ENCODE measurements around the gene SACS. TPM values are rescaled to one million over a fixed set of nuclear protein-coding genes. Genes with fewer than 3 reads are reported as not detected.
"Not testable (repeated sequence)": the region's sequence is repeated elsewhere in the genome, so short reads cannot be mapped to it uniquely, and the experiment has no call there.

The SACS gene
- total RNA-seq, 1 donor from 2014 or later = 9.4 TPM

DNA sequence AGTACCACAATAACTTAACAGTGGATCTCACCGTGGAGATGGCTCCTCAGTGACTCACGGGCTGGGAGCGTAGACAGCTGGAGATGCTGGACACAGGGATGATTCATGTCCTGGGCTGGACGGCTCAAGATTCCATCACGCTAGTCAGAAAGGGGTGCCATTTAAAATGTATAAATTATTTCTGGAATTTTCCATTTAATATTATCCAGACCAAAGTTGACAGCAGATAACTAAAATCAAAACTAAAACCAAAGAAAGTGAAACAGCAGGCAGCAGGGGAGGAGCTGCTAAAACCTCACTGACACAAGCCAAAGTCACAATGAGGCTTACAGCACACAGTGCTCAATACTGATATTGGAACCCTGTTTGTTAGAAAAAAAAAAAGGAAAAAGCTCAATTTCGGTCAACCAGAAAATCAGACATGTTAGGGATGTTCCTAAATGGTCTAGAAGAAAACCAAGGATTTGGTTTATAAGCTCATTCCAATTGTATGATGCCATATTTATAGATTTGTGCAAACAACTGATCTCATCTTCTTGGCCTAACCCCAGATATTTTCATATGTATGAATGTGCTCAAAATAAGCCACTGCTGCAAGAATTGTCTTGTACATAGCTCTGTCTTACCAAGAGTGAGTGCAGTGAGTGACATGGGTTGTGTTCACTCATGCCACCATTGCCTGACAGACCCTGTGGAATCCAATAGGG lies 111.8 kb downstream of the SACS start:
- peak; percentile 38 for DNase-seq
- Histone ChIP-seq H3K9me3 (replicated peaks) (no peaks in the 10 kb centered on the region), H3K4me3 (peak overlapping the region; percentile 22), H3K27ac (replicated peaks) (peak overlapping the region; percentile 20), H3K36me3 (no peaks in the 10 kb centered on the region), H3K27me3 (ENCODE audit: low read depth) (no peaks in the 10 kb centered on the region), H3K4me1 (peaks cover 28% of the 10 kb centered on the region)
- TF ChIP-seq, protein P1, sequence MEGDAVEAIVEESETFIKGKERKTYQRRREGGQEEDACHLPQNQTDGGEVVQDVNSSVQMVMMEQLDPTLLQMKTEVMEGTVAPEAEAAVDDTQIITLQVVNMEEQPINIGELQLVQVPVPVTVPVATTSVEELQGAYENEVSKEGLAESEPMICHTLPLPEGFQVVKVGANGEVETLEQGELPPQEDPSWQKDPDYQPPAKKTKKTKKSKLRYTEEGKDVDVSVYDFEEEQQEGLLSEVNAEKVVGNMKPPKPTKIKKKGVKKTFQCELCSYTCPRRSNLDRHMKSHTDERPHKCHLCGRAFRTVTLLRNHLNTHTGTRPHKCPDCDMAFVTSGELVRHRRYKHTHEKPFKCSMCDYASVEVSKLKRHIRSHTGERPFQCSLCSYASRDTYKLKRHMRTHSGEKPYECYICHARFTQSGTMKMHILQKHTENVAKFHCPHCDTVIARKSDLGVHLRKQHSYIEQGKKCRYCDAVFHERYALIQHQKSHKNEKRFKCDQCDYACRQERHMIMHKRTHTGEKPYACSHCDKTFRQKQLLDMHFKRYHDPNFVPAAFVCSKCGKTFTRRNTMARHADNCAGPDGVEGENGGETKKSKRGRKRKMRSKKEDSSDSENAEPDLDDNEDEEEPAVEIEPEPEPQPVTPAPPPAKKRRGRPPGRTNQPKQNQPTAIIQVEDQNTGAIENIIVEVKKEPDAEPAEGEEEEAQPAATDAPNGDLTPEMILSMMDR (IDR thresholded peaks at IDR 0.05; ENCODE audit: borderline replicate concordance) = no peak
- intact Hi-C loops (cut with micrococcal nuclease) = no loop called here

DNA sequence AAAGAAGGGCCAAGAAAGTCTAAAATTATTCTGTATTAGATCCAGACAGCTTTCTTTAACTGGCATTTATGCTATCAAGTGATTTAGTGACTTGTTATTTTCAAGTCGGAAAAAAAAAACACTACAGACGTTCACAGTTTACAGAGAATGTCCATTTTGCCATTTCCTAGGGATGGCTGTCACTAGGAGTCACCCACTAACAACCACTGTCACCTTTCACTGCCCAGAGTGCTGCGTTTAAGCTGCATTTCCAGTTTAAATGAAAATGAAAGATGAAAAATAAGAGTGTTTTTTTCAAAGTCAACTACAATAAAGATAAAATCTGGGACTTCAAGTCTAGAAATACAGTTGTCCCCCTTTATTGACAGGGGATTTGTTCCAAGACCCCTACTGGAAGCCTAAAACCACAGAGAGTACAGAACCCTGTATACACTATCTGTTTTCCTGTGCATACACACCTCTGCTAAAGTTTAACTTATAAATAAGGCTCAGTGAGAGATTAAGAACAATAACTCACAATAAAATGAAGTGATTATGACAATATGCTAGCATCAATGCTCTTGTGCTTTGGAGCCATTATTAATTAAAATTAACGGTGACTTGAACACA lies 112.5 kb downstream of the SACS start:
- intact Hi-C loops (cut with micrococcal nuclease) = no loop called here
- Histone ChIP-seq H3K27ac (replicated peaks) (peak overlapping the region; percentile 20), H3K27me3 (ENCODE audit: low read depth) (no peaks in the 10 kb centered on the region), H3K36me3 (no peaks in the 10 kb centered on the region), H3K4me3 (peak overlapping the region; percentile 22), H3K4me1 (peaks cover 28% of the 10 kb centered on the region), H3K9me3 (replicated peaks) (no peaks in the 10 kb centered on the region)
- DNase-seq = no peak
- TF ChIP-seq, protein P1 (IDR thresholded peaks at IDR 0.05; ENCODE audit: borderline replicate concordance) = no peak

DNA sequence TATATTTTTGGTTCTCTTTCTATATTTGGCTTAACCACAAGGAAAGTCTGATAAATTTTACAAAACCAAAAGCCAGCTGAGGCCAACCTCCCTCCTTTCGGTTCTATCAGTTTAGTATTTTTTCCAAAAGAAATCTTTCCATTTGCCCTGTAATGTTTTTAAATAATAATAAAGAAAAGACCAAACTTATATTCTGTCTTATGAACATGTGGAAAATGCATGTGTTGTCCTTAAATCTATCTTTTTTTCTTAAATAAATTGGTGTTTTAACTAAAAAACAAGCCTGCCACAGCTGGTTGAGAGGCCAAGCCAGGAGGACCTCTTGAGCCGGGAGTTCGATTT lies 113.6 kb downstream of the SACS start:
- intact Hi-C loops (cut with micrococcal nuclease) = no loop called here
- no peaks in the 10 kb centered on the region for H3K9me3 ChIP-seq (replicated peaks)
- peak overlapping the region; percentile 17 for H3K27ac ChIP-seq (replicated peaks)
- no peaks in the 10 kb centered on the region for H3K27me3 ChIP-seq (ENCODE audit: low read depth)
- TF ChIP-seq, protein P1 (IDR thresholded peaks at IDR 0.05; ENCODE audit: borderline replicate concordance) = no peak
- no peak for DNase-seq
- H3K4me1 ChIP-seq = peaks cover 28% of the 10 kb centered on the region
- no peaks in the 10 kb centered on the region for H3K36me3 ChIP-seq
- no peak overlapping the region for H3K4me3 ChIP-seq

DNA sequence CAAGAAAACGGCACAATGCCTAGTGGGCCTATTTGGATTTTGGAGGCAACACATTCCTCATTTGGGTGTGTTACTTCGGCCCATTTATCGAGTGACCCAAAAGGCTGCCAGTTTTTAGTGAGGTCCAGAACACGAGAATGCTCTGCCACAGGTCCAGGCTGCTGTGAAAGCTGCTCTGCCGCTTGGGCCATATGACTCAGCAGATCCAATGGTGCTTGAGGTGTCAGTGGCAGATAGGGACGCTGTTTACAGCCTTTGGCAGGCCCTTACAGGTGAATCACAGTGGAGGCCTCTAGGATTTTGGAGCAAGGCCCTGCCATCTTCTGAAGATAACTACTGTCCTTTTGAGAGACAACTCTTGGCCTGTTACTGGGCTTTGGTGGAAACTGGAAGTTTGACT lies 118.7 kb downstream of the SACS start:
- intact Hi-C loops (cut with micrococcal nuclease); DNase-seq: not testable (repeated sequence)

DNA sequence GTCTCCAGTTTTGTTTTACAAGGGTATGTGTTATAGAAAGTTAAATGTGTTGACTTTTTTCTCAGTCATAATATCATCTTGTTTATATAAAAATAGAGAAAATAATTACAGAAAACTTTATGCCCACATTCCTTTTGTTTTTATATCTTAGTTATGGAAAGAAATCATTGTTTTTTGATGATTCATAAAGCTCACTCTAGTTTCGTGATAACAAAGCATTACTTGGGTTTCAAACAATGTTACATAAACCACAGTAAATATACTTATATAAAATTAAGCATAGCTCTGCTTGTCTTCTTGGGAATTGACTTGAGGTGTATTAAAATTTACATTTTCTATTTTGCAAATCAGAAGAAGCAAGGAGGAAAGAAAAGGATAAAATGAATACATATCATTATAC lies 140.9 kb downstream of the SACS start:
- H3K4me3 ChIP-seq = no peak overlapping the region
- no peaks in the 10 kb centered on the region for H3K9me3 ChIP-seq (replicated peaks)
- TF ChIP-seq, protein P1 (IDR thresholded peaks at IDR 0.05; ENCODE audit: borderline replicate concordance) = no peak
- H3K4me1 ChIP-seq = peaks cover 28% of the 10 kb centered on the region
- H3K27ac ChIP-seq (replicated peaks) = no peak overlapping the region
- no peak for DNase-seq
- H3K27me3 ChIP-seq (ENCODE audit: low read depth) = no peaks in the 10 kb centered on the region
- H3K36me3 ChIP-seq = peaks cover 4% of the 10 kb centered on the region
- intact Hi-C loops (cut with micrococcal nuclease) = no loop called here

More for the DNA sequence above, 118.7 kb downstream of the SACS start:
- H3K27me3 ChIP-seq (ENCODE audit: low read depth); H3K27ac ChIP-seq (replicated peaks); H3K9me3 ChIP-seq (replicated peaks); H3K36me3 ChIP-seq; H3K4me3 ChIP-seq: not testable (repeated sequence)
- peaks cover 11% of the 10 kb centered on the region for H3K4me1 ChIP-seq

DNA sequence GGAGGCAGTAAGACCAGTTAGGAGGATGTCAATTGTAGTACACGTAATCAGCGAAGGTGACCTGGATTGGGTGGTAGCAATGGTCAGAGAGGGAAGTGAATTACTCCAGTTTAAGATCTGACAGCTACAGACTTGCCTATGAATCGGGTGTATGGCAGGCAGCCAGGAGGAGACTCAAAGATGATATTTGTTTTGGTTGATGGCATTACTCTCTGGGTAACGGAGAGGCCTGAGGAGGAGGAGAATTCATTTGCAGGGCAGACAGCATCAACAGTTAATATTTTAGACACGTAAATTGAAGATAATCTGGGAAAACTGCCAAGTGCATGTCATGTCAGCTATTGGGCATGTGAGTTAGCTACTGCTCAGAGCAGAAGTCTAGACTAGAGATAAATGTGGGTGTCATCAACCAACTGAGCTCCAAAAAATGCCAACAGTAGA lies 143.6 kb downstream of the SACS start:
- H3K9me3 ChIP-seq (replicated peaks) = no peaks in the 10 kb centered on the region
- intact Hi-C loops (cut with micrococcal nuclease) = no loop called here
- H3K27me3 ChIP-seq (ENCODE audit: low read depth) = no peaks in the 10 kb centered on the region
- no peak for DNase-seq
- TF ChIP-seq, protein P1 (IDR thresholded peaks at IDR 0.05; ENCODE audit: borderline replicate concordance) = no peak
- H3K27ac ChIP-seq (replicated peaks) = peak overlapping the region; percentile 67
- H3K4me1 ChIP-seq = peaks cover 28% of the 10 kb centered on the region
- no peaks in the 10 kb centered on the region for H3K36me3 ChIP-seq
- no peak overlapping the region for H3K4me3 ChIP-seq

Data from left ventricle myocardium inferior (tissue), 1 donor.